Ascending aorta (tissue), 2 donors: ENCODE data around the gene ANKK1. TPM values are rescaled to one million over a fixed set of nuclear protein-coding genes. Genes with fewer than 3 reads are reported as not detected.

ENCODE experiments used
- DNase-seq, 2 donors: peaks; one replicate each; pipeline ENCODE4 v3.0.0-alpha.2; 2019; ENCODE audit warnings: low spot score in 2 of 2
- H3K27ac ChIP-seq, 2 donors: fragments of 200-600 bp; sonication (generic); one replicate each; pipeline ENCODE4 v1.5.1; 2016 to 2017; ENCODE audit warnings: mild to moderate bottlenecking in 1 of 2
- H3K27me3 ChIP-seq: fragments of 200-600 bp; sonication (generic); one replicate; pipeline ENCODE4 v1.5.1; 2017
- H3K36me3 ChIP-seq, 2 donors: fragments of 200-600 bp; sonication (generic); one replicate each; pipeline ENCODE4 v1.5.1; 2016
- H3K4me1 ChIP-seq, 2 donors: fragments of 200-600 bp; sonication (generic); one replicate each; pipeline ENCODE4 v1.5.1; 2016 to 2017; ENCODE audit warnings: mild to moderate bottlenecking in 1 of 2
- H3K4me3 ChIP-seq, 2 donors: fragments of 200-600 bp; sonication (generic); one replicate each; pipeline ENCODE4 v1.5.1; 2016 to 2017; ENCODE audit warnings: mild to moderate bottlenecking in 1 of 2
- H3K9me3 ChIP-seq, 2 donors: fragments of 200-600 bp; sonication (generic); one replicate each; pipeline ENCODE4 v1.5.1; 2016
- CTCF ChIP-seq, 3 experiments: fragments of 200-600 bp in 2 of 3; fragments of 450-650 bp in 1 of 3; sonication (generic) in 2 of 3; IDR thresholded peaks; one replicate each; pipeline ENCODE4 v1.5.1; 2016 to 2019; ENCODE audit warnings: antibody characterized with exemption in 3 of 3, mild to moderate bottlenecking in 1 of 3, moderate library complexity in 1 of 3
- intact Hi-C: fragments of 100-400 bp; cut with DNase I; formaldehyde crosslinking; loops from one replicate; pipeline ENCODE4 v1.15.1; 2023
- total RNA-seq: library from RNA; depleted of rRNA; stranded (reverse); fragments of >200 nt; gene quantifications from one replicate; pipeline ENCODE4 v1.1.0, GENCODE V29; 2016

ANKK1 gene
- total RNA-seq, 1 donor from 2014 or later, result not detected

GRCh38 chr11:113363406-113363805 lies 24.2 kb upstream of the ANKK1 start:
- Histone ChIP-seq H3K27ac (no peak overlapping the region), H3K36me3 (peaks cover 41 to 74% of the 10 kb centered on the region in 2 donors), H3K4me1 (no peaks in the 10 kb centered on the region), H3K27me3 (no peaks in the 10 kb centered on the region), H3K9me3 (no peaks in the 10 kb centered on the region), H3K4me3 (no peak overlapping the region)
- no peak for DNase-seq
- TF ChIP-seq CTCF (IDR thresholded peaks at IDR 0.05), result no peak
- intact Hi-C loops, result no loop called here

GRCh38 chr11:113363996-113364641 lies 23.5 kb upstream of the ANKK1 start:
- Histone ChIP-seq H3K4me1 (no peaks in the 10 kb centered on the region), H3K27ac (no peak overlapping the region), H3K36me3 (peaks cover 38 to 68% of the 10 kb centered on the region in 2 donors), H3K9me3 (no peaks in the 10 kb centered on the region), H3K27me3 (no peaks in the 10 kb centered on the region), H3K4me3 (no peak overlapping the region)
- DNase-seq, result no peak
- TF ChIP-seq CTCF (IDR thresholded peaks at IDR 0.05), result no peak
- intact Hi-C loops, result no loop called here

GRCh38 chr11:113365895-113366294 lies 21.7 kb upstream of the ANKK1 start:
- no peak overlapping the region for H3K4me3 ChIP-seq
- intact Hi-C loops, result no loop called here
- DNase-seq, result no peak
- H3K9me3 ChIP-seq, result no peaks in the 10 kb centered on the region
- H3K27me3 ChIP-seq, result no peaks in the 10 kb centered on the region
- H3K27ac ChIP-seq, result no peak overlapping the region
- no peak for TF ChIP-seq CTCF (IDR thresholded peaks at IDR 0.05)
- peaks cover 23 to 53% of the 10 kb centered on the region in 2 donors for H3K36me3 ChIP-seq
- H3K4me1 ChIP-seq, result no peaks in the 10 kb centered on the region

DNA sequence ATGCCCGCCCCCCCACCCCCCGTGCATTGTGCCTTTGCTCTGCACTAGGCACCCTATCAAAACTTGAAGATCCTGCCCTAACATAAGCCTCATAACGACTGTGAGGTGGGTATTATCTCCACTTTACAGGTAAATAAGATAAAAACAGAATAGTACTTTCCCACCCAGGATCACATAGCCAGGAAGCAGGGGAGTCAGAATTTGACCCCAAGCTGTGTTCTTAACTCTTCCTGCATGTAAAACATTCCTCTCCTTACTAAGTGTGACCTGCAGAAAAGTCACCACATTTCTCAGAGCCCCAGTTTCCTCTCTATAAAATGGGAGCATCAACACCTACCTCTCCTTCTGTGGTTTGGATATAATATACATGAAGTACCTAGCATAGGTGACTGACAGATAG lies 18.2 kb upstream of the ANKK1 start:
- Histone ChIP-seq H3K27me3 (no peaks in the 10 kb centered on the region), H3K27ac (no peak overlapping the region), H3K4me1 (no peaks in the 10 kb centered on the region), H3K9me3 (no peaks in the 10 kb centered on the region), H3K36me3 (peaks cover 10 to 26% of the 10 kb centered on the region in 2 donors), H3K4me3 (no peak overlapping the region)
- TF ChIP-seq CTCF (IDR thresholded peaks at IDR 0.05), result no peak
- intact Hi-C loops, result no loop called here
- DNase-seq, result no peak

GRCh38 chr11:113370634-113371033 lies 16.9 kb upstream of the ANKK1 start:
- TF ChIP-seq CTCF (IDR thresholded peaks at IDR 0.05), result no peak
- Histone ChIP-seq H3K4me3 (no peak overlapping the region), H3K36me3 (peaks cover 7 to 15% of the 10 kb centered on the region in 2 donors), H3K27me3 (no peaks in the 10 kb centered on the region), H3K9me3 (no peaks in the 10 kb centered on the region), H3K27ac (no peak overlapping the region), H3K4me1 (no peaks in the 10 kb centered on the region)
- intact Hi-C loops, result loop anchor here (5.0 kb wide), 1 partner anchor 362 kb away; no protein-coding TSS in a partner anchor
- no peak for DNase-seq
